Prostate gland (tissue), 2 donors: ENCODE measurements around the gene POMGNT2.

Experiments used
- CTCF ChIP-seq, 4 experiments: fragments of 200-600 bp in 2 of 4; fragments of 450-650 bp in 2 of 4; sonication (generic) in 2 of 4; IDR thresholded peaks; 1 replicate in 3 of 4; 2 replicates in 1 of 4; pipeline ENCODE4 v1.5.1; 2016 to 2019; ENCODE audit warnings: antibody characterized with exemption in 4 of 4, mild to moderate bottlenecking in 2 of 4, moderate library complexity in 2 of 4
- POLR2A ChIP-seq: fragments of 450-650 bp; IDR thresholded peaks from one replicate; pipeline ENCODE4 v1.6.1; 2016; ENCODE audit warnings: antibody characterized with exemption, mild to moderate bottlenecking
- POLR2AphosphoS5 ChIP-seq: sonication (generic); formaldehyde crosslinking; IDR thresholded peaks from one replicate; pipeline ENCODE4 v1.6.1; 2017; ENCODE audit warnings: antibody characterized with exemption

GRCh38 chr3:43036621-43037423, 69.1 kb downstream of the POMGNT2 start:
- TF ChIP-seq CTCF (IDR thresholded peaks at IDR 0.05) (no peak), POLR2AphosphoS5 (no peak), POLR2A (no peak)
